ENCODE data around the gene ZFYVE26. TPM values are rescaled to one million over a fixed set of nuclear protein-coding genes. Genes with fewer than 3 reads are reported as not detected.
A peak's percentile ranks its signal among the peaks of the same experiment; 100 is the strongest.

ZFYVE26 gene
- total RNA-seq (2021) = 17.4 and 19.9 TPM in 2 replicates
- long read RNA-seq, partial matches to known transcripts = 11 of 12 reads
- long read RNA-seq, other reads (novel, unspliced or antisense) = 1 of 12 reads

DNA sequence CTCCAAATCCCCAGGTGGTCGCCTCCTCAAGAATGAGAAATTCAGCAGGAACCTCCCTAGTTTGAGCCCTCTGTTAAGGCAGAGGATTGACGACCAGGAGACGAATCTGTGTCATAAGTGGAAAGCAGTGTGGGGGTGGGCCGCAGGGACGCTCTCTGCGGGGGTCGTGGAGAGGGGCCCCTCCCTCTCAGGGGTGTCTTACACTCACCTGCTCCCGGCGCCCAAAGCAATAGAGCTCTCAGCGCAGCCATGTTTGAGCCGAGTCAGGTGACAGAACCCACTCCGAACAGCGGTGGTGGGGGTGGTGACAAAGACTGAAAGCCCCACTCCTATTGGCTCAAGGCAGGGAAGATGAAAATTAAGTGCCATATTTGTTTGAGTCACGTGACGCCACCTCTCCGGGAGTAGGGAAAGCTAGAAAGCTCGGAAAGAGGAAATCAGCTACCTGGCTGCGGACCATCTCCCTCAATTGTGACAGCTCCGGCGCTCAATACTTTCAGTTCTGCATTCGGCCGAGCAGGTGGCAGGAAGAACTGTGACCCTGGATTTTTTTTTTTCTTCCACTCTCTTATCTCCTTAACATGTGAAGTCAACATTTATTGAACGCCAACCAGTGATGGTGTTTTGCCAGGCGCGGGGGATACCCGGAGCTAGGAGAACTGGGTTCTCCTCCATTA is at the start of gene ZFYVE26:
ZFYVE26 (minus strand) TSS at position 265 of the 677 bp plus-strand sequence. CDS start 627 bp downstream, outside the sequence.
- no peak within 1 kb of the TSS for H3K27ac ChIP-seq (ENCODE audit: insufficient read length, low read depth, low read length)
- peak; percentile 97 for DNase-seq
- no peaks in the 10 kb centered on the region for H3K9me3 ChIP-seq (ENCODE audit: control insufficient read depth, low read depth, low read length)
- H2BK15ac ChIP-seq (ENCODE audit: low read depth, low read length) = no peak within 1 kb of the TSS
- no peak within 1 kb of the TSS for H4K8ac ChIP-seq (replicated peaks; ENCODE audit: insufficient read length, low read depth, low read length)
- no peaks in the 10 kb centered on the region for H4K20me1 ChIP-seq (ENCODE audit: control insufficient read depth, insufficient read depth, insufficient read length)
- H3K4me3 Mint-ChIP-seq = peak within 1 kb of the TSS; percentile 93 to 96
- peak within 1 kb of the TSS; percentile 90 for H3K9ac ChIP-seq (ENCODE audit: extremely low read depth, insufficient read length, low read length)
- peak within 1 kb of the TSS; percentile 43 for H3K18ac ChIP-seq (ENCODE audit: insufficient read length, low read depth, low read length)
- WGBS (ENCODE audit: extremely low coverage, insufficient read length, low lambda C conversion rate) = no CpG with 5 or more reads among the region's 26 CpGs
- 0 out of 2 replicates have a peak, but pooled peaks cover 2% of the 10 kb centered on the region for H3K4me1 ChIP-seq (ENCODE audit: insufficient read depth, low read length)
- H2BK5ac ChIP-seq (ENCODE audit: insufficient read length, low read length) = no peak within 1 kb of the TSS
- no peak within 1 kb of the TSS for H3K4ac ChIP-seq (ENCODE audit: low read depth, low read length)
- H3K79me2 ChIP-seq (ENCODE audit: insufficient read depth, low read length) = no peaks in the 10 kb centered on the region; the same call in 1 of the 2 replicates
- peaks cover 3 to 14% (median 7%) of the 10 kb centered on the region in 3 experiments; a peak in 5 of 7 replicates for H3K36me3 Mint-ChIP-seq (ENCODE audit: insufficient read depth in 1 of 3, low read depth in 3 of 3)
- H3K4me2 ChIP-seq (ENCODE audit: insufficient read depth, insufficient read length, low read length) = peak within 1 kb of the TSS; percentile 92
- no peak within 1 kb of the TSS for H4K5ac ChIP-seq (ENCODE audit: insufficient read length, low read depth, low read length)
- no peak within 1 kb of the TSS for H2BK20ac ChIP-seq (ENCODE audit: low read depth, low read length, poor library complexity, severe bottlenecking)
- peaks cover 10% of the 10 kb centered on the region for H3K23me2 ChIP-seq (ENCODE audit: insufficient read length, low read depth, low read length, poor library complexity, severe bottlenecking)
- H3K27me3 Mint-ChIP-seq (ENCODE audit: low read depth) = no peaks in the 10 kb centered on the region
- no peaks in the 10 kb centered on the region for H3K9me3 Mint-ChIP-seq
- H2AK5ac ChIP-seq (ENCODE audit: insufficient read length, low read length) = no peak within 1 kb of the TSS
- no peak within 1 kb of the TSS for H2AFZ ChIP-seq (ENCODE audit: low read length)
- H2BK12ac ChIP-seq (ENCODE audit: insufficient read length, low read depth, low read length) = no peak within 1 kb of the TSS
- no peaks in the 10 kb centered on the region for H3K27me3 ChIP-seq (ENCODE audit: insufficient read depth, low read length)
- H3T11ph ChIP-seq (ENCODE audit: low read length) = no peak within 1 kb of the TSS
- no peak within 1 kb of the TSS for H4K91ac ChIP-seq (ENCODE audit: insufficient read length, low read depth, low read length)
- H3K79me1 ChIP-seq (ENCODE audit: insufficient read depth, low read depth, low read length, poor library complexity, severe bottlenecking) = no peaks in the 10 kb centered on the region
- no peak within 1 kb of the TSS for H2BK120ac ChIP-seq (ENCODE audit: low read depth, low read length, poor library complexity, severe bottlenecking)
- peak within 1 kb of the TSS; percentile 82 to 97 (median 96) for H3K27ac Mint-ChIP-seq
- TF ChIP-seq, protein P1, sequence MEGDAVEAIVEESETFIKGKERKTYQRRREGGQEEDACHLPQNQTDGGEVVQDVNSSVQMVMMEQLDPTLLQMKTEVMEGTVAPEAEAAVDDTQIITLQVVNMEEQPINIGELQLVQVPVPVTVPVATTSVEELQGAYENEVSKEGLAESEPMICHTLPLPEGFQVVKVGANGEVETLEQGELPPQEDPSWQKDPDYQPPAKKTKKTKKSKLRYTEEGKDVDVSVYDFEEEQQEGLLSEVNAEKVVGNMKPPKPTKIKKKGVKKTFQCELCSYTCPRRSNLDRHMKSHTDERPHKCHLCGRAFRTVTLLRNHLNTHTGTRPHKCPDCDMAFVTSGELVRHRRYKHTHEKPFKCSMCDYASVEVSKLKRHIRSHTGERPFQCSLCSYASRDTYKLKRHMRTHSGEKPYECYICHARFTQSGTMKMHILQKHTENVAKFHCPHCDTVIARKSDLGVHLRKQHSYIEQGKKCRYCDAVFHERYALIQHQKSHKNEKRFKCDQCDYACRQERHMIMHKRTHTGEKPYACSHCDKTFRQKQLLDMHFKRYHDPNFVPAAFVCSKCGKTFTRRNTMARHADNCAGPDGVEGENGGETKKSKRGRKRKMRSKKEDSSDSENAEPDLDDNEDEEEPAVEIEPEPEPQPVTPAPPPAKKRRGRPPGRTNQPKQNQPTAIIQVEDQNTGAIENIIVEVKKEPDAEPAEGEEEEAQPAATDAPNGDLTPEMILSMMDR (conservative IDR thresholded peaks at IDR 0.05) = no peak
- H3K14ac ChIP-seq (ENCODE audit: insufficient read depth, low read length) = peak within 1 kb of the TSS; percentile 66; the same call in 1 of the 2 replicates
- H3K4me1 Mint-ChIP-seq = peaks cover 27 to 35% of the 10 kb centered on the region in 2 experiments
- no peak within 1 kb of the TSS for H3K23ac ChIP-seq (ENCODE audit: insufficient read length, low read depth, low read length)
- H3K56ac ChIP-seq (ENCODE audit: insufficient read length, low read depth, low read length) = no peak within 1 kb of the TSS

Data from H9 (cell line).